HG02840 (cell line): Measurements from ENCODE around the gene ZNF106.

Experiments used
- ATAC-seq: cut with Tn5 transposase; IDR thresholded peaks from one replicate; pipeline ENCODE4 v1.9.1; 2021; ENCODE audit warnings: mild to moderate bottlenecking, moderate library complexity, moderate number of reproducible peaks; ENCODE audit not compliant: unreplicated experiment, low FRiP score

ZNF106 gene

DNA sequence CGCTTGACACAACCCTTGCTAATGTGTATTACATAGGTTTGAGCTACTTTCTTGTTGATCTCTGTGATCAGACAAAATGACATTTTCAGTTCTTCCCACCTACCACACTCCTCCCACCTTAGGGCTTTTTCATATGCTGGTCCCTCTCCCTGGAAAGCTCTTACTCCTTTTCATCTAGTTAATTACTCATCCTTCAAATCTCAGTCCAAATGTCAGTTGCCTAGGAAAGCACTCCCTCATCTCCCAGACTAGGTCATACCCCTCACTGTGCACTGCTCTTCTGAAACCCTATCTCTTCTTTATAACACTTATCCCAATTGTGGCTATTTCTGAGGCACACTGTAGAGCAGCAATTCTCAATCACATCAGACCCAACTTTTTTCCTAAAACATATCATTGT, 7.3 kb downstream of the ZNF106 start:
- no peak for ATAC-seq

DNA sequence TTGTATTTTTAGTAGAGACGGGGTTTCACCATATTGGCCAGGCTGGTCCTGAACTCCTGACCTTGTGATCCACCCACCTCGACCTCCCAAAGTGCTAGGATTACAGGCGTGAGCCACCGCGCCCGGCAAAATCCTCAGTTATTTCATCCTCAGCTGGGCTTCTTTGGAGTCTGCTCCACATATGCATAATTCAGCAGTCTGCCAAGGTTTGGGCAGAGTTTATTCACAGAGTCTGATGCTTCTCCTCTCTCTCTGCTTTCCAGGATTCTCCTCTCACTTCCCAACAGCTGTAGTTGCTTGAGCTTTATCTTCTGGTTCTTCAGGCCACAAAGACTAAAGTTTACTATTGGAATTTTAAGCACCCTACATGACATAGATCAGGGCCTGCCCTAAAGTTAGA, 8.2 kb downstream of the ZNF106 start:
- ATAC-seq, result no peak

GRCh38 chr15:42474827-42475226, 16.1 kb downstream of the ZNF106 start:
- ATAC-seq, result no peak

DNA sequence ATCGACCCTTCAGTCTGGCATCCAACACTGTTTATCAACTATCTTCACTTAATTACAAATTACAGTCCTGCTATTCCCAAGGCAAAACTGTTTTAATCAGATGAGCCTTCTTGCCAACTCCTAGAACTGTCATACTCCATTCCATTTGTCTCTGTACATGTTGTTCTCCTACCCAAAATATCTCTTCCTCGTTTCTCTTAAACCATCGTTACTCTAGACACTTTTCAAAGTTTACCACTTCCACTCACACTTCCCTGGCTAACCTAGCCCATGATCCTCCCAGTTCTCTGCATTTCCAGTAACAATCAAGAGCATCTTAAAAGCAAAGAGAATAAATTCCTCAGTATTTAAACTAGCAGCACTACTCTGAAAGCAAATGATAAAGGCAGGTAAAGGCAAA, 19.9 kb downstream of the ZNF106 start:
- no peak for ATAC-seq

DNA sequence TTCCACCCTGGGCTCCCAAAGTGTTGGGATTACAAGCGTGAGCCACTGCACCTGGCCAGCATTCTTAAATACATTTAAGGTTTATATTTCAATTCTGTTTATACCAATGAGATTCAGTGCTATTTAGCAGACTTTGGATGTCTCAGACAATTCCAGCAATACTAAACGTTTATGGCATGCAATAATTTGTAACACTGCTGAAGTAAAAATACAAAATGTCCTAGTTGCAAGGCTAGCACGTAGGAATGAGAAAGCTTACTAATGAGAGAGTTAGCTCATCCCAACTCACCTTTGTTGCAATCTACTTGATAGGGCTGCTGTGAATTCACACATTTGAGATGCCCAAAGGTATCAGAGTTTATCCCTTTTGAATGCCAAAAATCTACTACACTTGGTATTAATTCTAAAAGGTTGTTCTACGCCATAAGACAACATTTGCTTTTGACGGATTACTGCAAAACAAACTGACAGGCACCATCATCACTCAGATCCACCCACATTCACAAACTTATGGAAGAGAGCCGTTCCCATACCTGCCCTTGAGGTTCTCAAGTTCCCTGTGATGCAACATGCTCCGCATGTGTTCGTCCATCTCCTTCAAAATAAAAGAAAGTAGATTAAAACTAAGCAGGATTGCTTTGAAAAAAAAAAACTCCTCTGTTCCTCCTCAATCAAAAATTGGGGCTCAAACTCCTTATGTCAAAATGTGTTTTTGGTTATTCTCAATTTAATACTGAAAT, 25.3 kb downstream of the ZNF106 start:
- no peak for ATAC-seq

DNA sequence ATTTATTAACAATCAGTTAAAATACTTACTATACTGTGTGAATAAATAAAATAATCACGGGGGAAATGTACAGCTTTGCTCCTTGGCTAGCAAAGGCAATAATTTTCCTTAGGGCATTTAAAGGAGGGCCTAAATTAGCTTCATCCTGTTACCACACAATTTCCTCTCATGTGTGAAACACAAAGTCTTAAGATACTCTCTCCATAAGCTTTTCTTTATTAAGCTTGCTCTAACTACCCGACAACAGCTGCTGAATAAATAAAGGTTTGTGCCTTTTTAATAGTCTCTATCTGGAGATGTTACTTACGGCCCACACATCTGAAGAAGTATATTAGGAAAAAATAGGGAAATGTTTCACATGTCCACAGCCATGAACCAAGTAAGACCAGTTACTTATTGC, 29.7 kb downstream of the ZNF106 start:
- no peak for ATAC-seq

- peak; percentile 83 for ATAC-seq
Measured at GRCh38 chr15:42457445-42458442, 33.2 kb downstream of the ZNF106 start.

GRCh38 chr15:42456971-42457370, 34.0 kb downstream of the ZNF106 start:
- no peak for ATAC-seq

DNA sequence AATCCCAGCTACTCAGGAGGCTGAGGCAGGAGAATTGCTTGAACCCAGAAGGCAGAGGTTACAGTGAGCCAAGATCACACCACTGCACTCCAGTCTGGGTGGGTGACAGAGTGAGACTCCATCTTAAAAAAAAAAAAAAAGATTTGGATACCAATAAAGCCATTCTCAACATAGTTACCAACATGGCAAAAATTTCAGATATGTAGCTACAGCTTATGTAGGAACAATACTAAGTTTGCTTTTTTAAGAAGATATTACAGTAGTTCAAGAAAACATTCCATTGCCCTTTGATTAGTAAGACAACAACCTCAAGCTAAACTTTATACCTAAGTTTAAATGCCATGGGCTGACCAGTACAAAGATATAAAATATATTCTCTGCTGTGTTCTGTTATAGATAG, 34.4 kb downstream of the ZNF106 start:
- no peak for ATAC-seq

DNA sequence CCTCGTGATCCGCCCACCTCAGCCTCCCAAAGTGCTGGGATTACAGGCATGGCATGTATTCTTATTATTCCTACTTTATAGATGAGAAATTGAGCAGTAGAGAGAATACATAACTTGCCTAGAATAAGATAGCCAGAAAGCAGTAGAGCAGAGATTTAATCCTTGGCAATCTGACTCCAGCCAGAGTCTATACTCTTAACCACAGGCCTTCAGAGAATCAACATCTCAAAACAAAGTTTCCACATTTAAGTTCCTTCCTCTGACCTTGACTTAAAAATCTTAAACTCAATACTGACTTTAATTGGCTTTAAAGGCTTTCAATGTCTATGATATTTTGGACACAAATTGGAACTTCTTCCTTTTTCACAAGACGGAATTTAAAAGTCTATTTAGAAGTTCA, 37.1 kb downstream of the ZNF106 start:
- no peak for ATAC-seq

DNA sequence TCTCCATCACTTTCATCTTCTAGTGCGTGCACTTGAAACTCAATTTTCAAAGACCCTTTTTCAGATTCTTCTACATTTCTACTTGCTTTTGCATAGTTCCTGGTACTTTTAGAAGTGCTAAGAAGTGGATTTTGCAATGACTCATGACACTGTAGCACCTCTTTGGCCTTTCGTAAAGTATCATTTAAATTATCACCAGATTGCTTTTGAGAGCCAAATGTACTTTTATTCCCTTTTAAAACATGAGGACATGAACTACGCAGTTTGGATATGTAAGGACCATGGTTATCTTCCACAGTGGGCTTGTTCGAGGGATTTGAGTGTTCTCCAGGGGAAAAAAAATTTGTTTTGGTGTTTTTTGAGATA, 40.5 kb downstream of the ZNF106 start:
- no peak for ATAC-seq

GRCh38 chr15:42449770-42450424, 41.0 kb downstream of the ZNF106 start:
- ATAC-seq, result no peak

DNA sequence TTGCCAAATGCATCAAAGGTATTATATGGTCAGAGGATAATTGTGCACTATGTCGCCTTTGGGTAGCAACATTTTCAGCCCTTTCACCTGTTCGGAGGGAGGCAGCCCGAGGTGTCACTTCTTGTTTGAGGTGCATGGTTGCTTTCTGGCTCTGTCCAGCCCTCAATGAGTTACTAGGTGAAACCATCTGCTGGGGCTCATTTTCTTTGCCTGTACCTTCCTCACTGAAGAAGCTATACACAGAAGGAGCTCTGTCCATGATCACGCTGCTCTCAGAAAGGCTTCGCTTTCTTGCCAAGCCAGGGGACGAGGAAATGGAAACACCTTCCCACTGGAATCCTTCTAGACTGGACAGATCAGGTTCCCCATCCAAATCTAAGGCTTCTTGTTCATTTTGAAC, 42.7 kb downstream of the ZNF106 start:
- no peak for ATAC-seq

GRCh38 chr15:42447599-42447998, 43.3 kb downstream of the ZNF106 start:
- no peak for ATAC-seq

- no peak for ATAC-seq
Measured at GRCh38 chr15:42445551-42445950, 45.4 kb downstream of the ZNF106 start.

DNA sequence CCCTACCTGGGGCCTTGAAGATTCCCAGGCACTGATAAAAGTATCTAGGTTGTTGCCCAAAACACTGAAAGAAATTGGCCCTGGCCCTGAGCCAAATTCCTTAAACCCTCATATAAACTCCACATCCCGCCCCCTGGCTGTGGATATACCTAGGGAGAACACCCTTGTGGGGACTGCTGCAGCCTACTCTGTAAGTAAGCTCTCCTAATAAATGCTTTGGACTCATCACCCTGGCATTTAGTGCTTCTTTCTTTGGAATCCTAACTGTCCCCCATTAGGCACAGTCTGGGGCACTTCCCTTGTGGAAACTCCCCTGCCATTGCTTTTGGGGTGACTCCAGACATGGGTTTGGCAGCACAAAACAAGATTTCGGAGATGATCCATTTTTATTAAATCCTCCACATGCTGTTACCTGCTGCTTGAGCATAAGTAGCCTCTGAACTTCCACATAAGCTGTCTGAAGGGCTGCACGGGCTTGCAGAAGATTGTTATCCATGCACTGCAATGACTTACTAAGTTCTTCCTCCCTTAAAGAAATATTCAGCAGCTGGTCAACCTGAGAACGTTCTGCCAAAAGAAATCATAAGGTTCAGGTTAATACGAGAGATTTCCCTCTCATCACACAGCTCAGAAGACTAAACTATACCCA, 46.4 kb downstream of the ZNF106 start:
- ATAC-seq, result no peak

GRCh38 chr15:42427429-42428223, 63.3 kb downstream of the ZNF106 start:
- no peak for ATAC-seq

GRCh38 chr15:42421376-42421775, 69.6 kb downstream of the ZNF106 start:
- no peak for ATAC-seq

DNA sequence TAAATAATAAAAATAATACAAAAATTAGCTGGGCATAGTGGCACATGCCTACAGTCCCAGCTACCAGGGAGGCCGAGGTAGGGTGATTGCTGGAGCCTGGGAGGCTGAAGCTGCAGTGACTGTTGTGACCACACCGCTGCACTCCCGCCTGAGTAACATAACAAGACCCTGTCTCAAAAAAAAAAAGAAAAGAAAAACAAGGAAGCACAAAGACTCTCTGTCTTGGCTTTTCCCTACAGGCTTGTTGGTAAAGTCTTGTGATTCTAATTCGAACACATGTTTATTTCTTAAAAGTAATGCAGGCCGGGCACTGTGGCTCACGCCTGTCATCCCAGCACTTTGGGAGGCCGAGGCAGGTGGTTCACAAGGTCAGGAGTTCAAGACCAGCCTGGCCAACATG, 71.6 kb downstream of the ZNF106 start:
- ATAC-seq, result no peak

GRCh38 chr15:42413920-42414319, 77.0 kb downstream of the ZNF106 start:
- ATAC-seq, result no peak
